DND-41 (cell line): Measurements from ENCODE around the gene ADGRB3.

ENCODE experiments used
- ATAC-seq: fragments of 200-7000 bp; cut with Tn5 transposase; 3 replicates; pipeline ENCODE4 v1.9.1; 2021; ENCODE audit warnings: low read depth; ENCODE audit not compliant: insufficient read depth
- DNase-seq: peaks from one replicate; pipeline ENCODE4 v3.0.0-alpha.2; 2020
- H2AFZ ChIP-seq: 2 replicates; pipeline ENCODE4 v1.6.0; 2012; ENCODE audit warnings: low read depth, low read length
- H3K27ac ChIP-seq: 2 replicates; pipeline ENCODE4 v1.5.1; 2012; ENCODE audit warnings: low read length, inconsistent platforms
- H3K27me3 ChIP-seq: fragments of 200-600 bp; sonication (generic); 2 replicates; pipeline ENCODE4 v1.6.0; 2012; ENCODE audit warnings: low read length, mild to moderate bottlenecking, inconsistent platforms; ENCODE audit not compliant: insufficient read depth, poor library complexity
- H3K36me3 ChIP-seq: 2 replicates; pipeline ENCODE4 v1.5.1; 2012; ENCODE audit warnings: low read length, inconsistent platforms; ENCODE audit not compliant: insufficient read depth
- H3K4me1 ChIP-seq: 2 replicates; pipeline ENCODE4 v1.5.1; 2012; ENCODE audit warnings: mild to moderate bottlenecking, low read length; ENCODE audit not compliant: insufficient read depth
- H3K4me2 ChIP-seq: 2 replicates; pipeline ENCODE4 v1.6.0; 2012; ENCODE audit warnings: mild to moderate bottlenecking, moderate library complexity, low read length, inconsistent platforms; ENCODE audit not compliant: insufficient read depth
- H3K4me3 ChIP-seq, 2 experiments: fragments of 200-600 bp in 1 of 2; shearing (Covaris generic) in 1 of 2; 2 replicates each; pipeline ENCODE4 v1.5.1; 2012 to 2016; ENCODE audit warnings: inconsistent platforms in 2 of 2, low read length in 2 of 2, mild to moderate bottlenecking in 2 of 2, low read depth in 1 of 2, moderate library complexity in 1 of 2
- H3K79me2 ChIP-seq: 2 replicates; pipeline ENCODE4 v1.6.0; 2012; ENCODE audit warnings: low read length, inconsistent platforms; ENCODE audit not compliant: insufficient read depth
- H3K9ac ChIP-seq: 2 replicates; pipeline ENCODE4 v1.6.0; 2012; ENCODE audit warnings: low read depth, mild to moderate bottlenecking, inconsistent platforms, low read length, moderate library complexity
- H3K9me3 ChIP-seq: 2 replicates; pipeline ENCODE4 v1.5.1; 2012; ENCODE audit warnings: low read length, moderate library complexity, mild to moderate bottlenecking, inconsistent platforms; ENCODE audit not compliant: insufficient read depth, severe bottlenecking
- H4K20me1 ChIP-seq: 2 replicates; pipeline ENCODE4 v1.6.0; 2012; ENCODE audit warnings: low read length; ENCODE audit not compliant: insufficient read depth
- EZH2 ChIP-seq: IDR thresholded peaks from 3 replicates; pipeline ENCODE4 v1.6.1; 2012; ENCODE audit warnings: borderline replicate concordance, low read depth, mild to moderate bottlenecking, moderate library complexity, low read length, inconsistent platforms; ENCODE audit not compliant: severe bottlenecking
- TF ChIP-seq, protein P1 (sequence below): IDR thresholded peaks from 2 replicates; pipeline ENCODE4 v1.5.1; 2012; ENCODE audit warnings: borderline replicate concordance, low read length, moderate library complexity, mild to moderate bottlenecking; ENCODE audit not compliant: poor library complexity, severe bottlenecking; ENCODE audit errors: extremely low read depth

Gene ADGRB3

DNA sequence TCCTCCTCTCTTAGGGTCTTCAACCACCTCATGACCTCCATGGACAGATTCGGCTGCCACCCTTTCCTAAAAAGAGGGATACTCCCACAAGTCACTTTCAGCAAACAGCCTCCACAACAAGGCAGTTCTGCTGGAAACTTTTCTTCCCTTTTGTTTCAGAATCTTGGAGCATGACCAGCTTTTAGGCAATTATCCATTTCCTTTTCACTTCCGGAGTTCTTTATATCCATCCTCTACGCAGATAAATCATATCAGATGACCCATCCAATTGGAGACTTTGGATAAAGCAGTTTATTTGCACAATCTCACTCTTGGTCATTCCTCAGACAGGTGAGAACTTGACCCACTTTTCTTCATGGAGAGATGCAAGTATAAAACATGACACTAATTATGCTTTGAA lies 763.2 kb downstream of the ADGRB3 start:
- no peak overlapping the region for H3K4me3 ChIP-seq
- no peaks in the 10 kb centered on the region for H3K9me3 ChIP-seq
- no peaks in the 10 kb centered on the region for H3K79me2 ChIP-seq
- H3K27ac ChIP-seq = no peak overlapping the region
- H3K36me3 ChIP-seq = no peaks in the 10 kb centered on the region
- H3K27me3 ChIP-seq = no peaks in the 10 kb centered on the region
- no peak overlapping the region for H3K4me2 ChIP-seq
- no peak overlapping the region for H3K9ac ChIP-seq
- no peak for ATAC-seq
- H2AFZ ChIP-seq = no peak overlapping the region
- H4K20me1 ChIP-seq = no peaks in the 10 kb centered on the region
- TF ChIP-seq EZH2 = no peak
- TF ChIP-seq, protein P1, sequence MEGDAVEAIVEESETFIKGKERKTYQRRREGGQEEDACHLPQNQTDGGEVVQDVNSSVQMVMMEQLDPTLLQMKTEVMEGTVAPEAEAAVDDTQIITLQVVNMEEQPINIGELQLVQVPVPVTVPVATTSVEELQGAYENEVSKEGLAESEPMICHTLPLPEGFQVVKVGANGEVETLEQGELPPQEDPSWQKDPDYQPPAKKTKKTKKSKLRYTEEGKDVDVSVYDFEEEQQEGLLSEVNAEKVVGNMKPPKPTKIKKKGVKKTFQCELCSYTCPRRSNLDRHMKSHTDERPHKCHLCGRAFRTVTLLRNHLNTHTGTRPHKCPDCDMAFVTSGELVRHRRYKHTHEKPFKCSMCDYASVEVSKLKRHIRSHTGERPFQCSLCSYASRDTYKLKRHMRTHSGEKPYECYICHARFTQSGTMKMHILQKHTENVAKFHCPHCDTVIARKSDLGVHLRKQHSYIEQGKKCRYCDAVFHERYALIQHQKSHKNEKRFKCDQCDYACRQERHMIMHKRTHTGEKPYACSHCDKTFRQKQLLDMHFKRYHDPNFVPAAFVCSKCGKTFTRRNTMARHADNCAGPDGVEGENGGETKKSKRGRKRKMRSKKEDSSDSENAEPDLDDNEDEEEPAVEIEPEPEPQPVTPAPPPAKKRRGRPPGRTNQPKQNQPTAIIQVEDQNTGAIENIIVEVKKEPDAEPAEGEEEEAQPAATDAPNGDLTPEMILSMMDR = no peak
- no peak for DNase-seq
- no peaks in the 10 kb centered on the region for H3K4me1 ChIP-seq

DNA sequence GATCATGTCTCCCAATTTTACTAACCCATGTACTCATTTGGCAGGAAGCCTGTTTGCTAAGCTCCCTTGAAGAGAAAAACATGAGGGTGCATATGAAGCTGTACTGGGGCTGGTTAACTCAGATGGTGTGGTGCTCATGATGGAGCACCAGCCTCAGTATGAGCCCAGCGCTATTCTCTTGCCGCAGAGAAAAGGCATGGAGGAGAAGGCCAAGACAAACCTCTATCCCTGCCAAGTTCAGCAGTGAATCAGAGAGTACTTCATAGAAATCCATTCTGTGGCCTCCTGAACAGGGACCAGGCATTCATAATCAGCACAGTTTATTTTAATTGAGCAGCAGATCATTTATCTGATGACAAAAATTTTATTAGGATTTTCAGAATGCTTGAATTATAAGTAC lies 763.6 kb downstream of the ADGRB3 start:
- Histone ChIP-seq H3K79me2 (no peaks in the 10 kb centered on the region), H3K9ac (no peak overlapping the region), H4K20me1 (no peaks in the 10 kb centered on the region), H3K27ac (no peak overlapping the region), H3K27me3 (no peaks in the 10 kb centered on the region), H2AFZ (no peak overlapping the region), H3K4me1 (no peaks in the 10 kb centered on the region), H3K4me2 (no peak overlapping the region), H3K36me3 (no peaks in the 10 kb centered on the region), H3K9me3 (no peaks in the 10 kb centered on the region), H3K4me3 (no peak overlapping the region)
- ATAC-seq = no peak
- no peak for DNase-seq
- TF ChIP-seq EZH2 = no peak
- TF ChIP-seq, protein P1 = no peak

DNA sequence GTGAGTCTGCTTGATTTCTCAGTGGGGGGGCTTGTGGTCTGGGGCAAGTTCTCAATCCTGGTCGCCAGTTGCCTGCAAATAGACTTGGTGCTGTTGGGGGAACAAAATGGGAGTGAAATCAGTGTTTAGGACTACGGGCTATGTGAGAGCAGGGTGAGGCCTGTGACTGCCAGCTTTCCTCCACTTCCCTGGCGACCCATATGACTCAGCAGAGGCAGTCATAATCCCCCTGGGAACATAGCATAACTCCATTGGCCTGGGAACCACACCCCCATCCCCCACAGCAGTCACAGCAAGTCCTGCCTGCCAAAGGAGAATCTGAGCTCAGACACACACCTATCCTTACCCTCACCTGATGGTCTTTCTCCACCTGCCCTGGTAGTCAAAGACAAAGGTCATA lies 773.8 kb downstream of the ADGRB3 start:
- DNase-seq = no peak
- Histone ChIP-seq H3K4me3 (no peak overlapping the region), H3K4me2 (no peak overlapping the region), H3K9ac (no peak overlapping the region), H3K27me3 (no peaks in the 10 kb centered on the region), H3K27ac (no peak overlapping the region), H4K20me1 (no peaks in the 10 kb centered on the region), H3K36me3 (no peaks in the 10 kb centered on the region), H3K4me1 (no peaks in the 10 kb centered on the region), H3K79me2 (no peaks in the 10 kb centered on the region), H2AFZ (no peak overlapping the region), H3K9me3 (no peaks in the 10 kb centered on the region)
- no peak for ATAC-seq
- TF ChIP-seq, protein P1 = no peak
- no peak for TF ChIP-seq EZH2

DNA sequence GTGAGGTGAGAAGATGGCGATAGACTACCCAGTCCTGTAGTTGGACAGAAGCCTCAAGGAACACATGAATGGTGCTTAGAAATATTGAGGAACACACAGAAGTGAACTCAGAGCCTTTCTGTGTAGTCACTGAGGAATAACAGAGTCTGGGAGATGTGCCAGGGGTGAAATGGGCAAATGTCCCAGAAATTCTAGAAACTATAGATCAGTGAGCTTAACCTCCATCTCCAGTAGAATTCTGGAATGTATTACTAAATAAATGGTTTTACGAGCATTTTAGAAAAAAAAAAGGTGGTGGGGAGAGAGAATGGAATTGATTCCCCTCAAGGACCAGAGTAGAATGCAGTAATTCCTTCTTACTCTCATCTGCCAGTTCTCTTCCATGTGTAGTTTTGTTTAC lies 781.7 kb downstream of the ADGRB3 start:
- DNase-seq (no peak), ATAC-seq (no peak)
- Histone ChIP-seq H4K20me1 (no peaks in the 10 kb centered on the region), H3K4me2 (no peak overlapping the region), H3K9ac (no peak overlapping the region), H3K36me3 (no peaks in the 10 kb centered on the region), H3K4me3 (no peak overlapping the region), H3K4me1 (no peaks in the 10 kb centered on the region), H3K79me2 (no peaks in the 10 kb centered on the region), H3K9me3 (no peaks in the 10 kb centered on the region), H2AFZ (no peak overlapping the region), H3K27me3 (no peaks in the 10 kb centered on the region), H3K27ac (no peak overlapping the region)
- TF ChIP-seq, protein P1 = no peak
- TF ChIP-seq EZH2 = no peak
